K562 (cell line): ENCODE measurements around the gene BHLHE40. TPM values are rescaled to one million over a fixed set of nuclear protein-coding genes. Genes with fewer than 3 reads are reported as not detected.

Experiments used
- AFF1 ChIP-seq, 2 experiments: fragments of 450-650 bp; IDR thresholded peaks; 2 replicates each; pipeline ENCODE4 v1.6.1; 2018; ENCODE audit warnings: mild to moderate bottlenecking in 2 of 2, low read depth in 1 of 2; ENCODE audit not compliant: partially characterized antibody in 2 of 2
- ATF6 ChIP-seq: sonication (generic); formaldehyde crosslinking; IDR thresholded peaks from 2 replicates; pipeline ENCODE4 v1.4.0; 2020; ENCODE audit warnings: mild to moderate bottlenecking, missing genetic modification reagents
- BRD4 ChIP-seq: fragments of 200-600 bp; sonication (generic); IDR thresholded peaks from 2 replicates; pipeline ENCODE4 v1.6.1; 2017; ENCODE audit warnings: inconsistent platforms
- FOXM1 ChIP-seq, 2 experiments: fragments of 450-650 bp in 1 of 2; sonication (generic) in 1 of 2; formaldehyde crosslinking in 1 of 2; IDR thresholded peaks; 2 replicates each; pipeline versions ENCODE4 v1.6.1 to v1.9.0; 2017 to 2022; ENCODE audit warnings: low read depth in 2 of 2, mild to moderate bottlenecking in 2 of 2, missing genetic modification reagents in 1 of 2, moderate library complexity in 1 of 2
- FOXP4 ChIP-seq: sonication (generic); formaldehyde crosslinking; IDR thresholded peaks from 2 replicates; pipeline ENCODE4 v1.8.0; 2022; ENCODE audit warnings: mild to moderate bottlenecking, missing genetic modification reagents, borderline replicate concordance
- PBX2 ChIP-seq, 2 experiments: IDR thresholded peaks in 1 of 2; conservative IDR thresholded peaks in 1 of 2; 2 replicates each; pipeline ENCODE4 v1.6.1; 2016; ENCODE audit warnings: low read depth in 2 of 2, mild to moderate bottlenecking in 1 of 2, missing compliant biosample characterization in 1 of 2, missing genetic modification characterization in 1 of 2, moderate library complexity in 1 of 2
- RBM39 ChIP-seq: fragments of 200-400 bp; formaldehyde crosslinking; optimal IDR thresholded peaks from 2 replicates; pipeline ENCODE3; 2018; ENCODE audit warnings: low read depth, low read length
- SAFB2 ChIP-seq: fragments of 200-400 bp; formaldehyde crosslinking; IDR thresholded peaks from 2 replicates; pipeline ENCODE4 v1.6.1; 2018; ENCODE audit warnings: borderline replicate concordance, low read length, low read depth, moderate library complexity; ENCODE audit not compliant: severe bottlenecking
- ZNF408 ChIP-seq: fragments of 250-450 bp; sonication (Bioruptor Pico); IDR thresholded peaks from 2 replicates; pipeline ENCODE4 v1.4.0; 2020; ENCODE audit warnings: low read depth, mild to moderate bottlenecking, moderate library complexity
- polyA plus RNA-seq, 8 experiments: library from polyadenylated mRNA; depleted of rRNA in 4 of 8; stranded (reverse) in 5 of 8; unstranded in 3 of 8; fragments of >200 nt; fragmentation: Nextera tagmentation in 2 of 8; fragmentation: Illumina TruSeq in 1 of 8; extraction: Ambion mirVana in 2 of 8; extraction: Trizol in 1 of 8; gene quantifications; 2 replicates each; pipeline versions ENCODE4 v1.2.1 to v1.2.3, GENCODE V29; 2011 to 2014; ENCODE audit warnings: inconsistent platforms in 1 of 8, missing spikeins in 1 of 8
- total RNA-seq, 7 experiments: library from RNA; depleted of rRNA in 6 of 7; stranded (reverse); fragments of >200 nt in 6 of 7; fragmentation: Illumina TruSeq in 2 of 7; extraction: Trizol in 2 of 7; gene quantifications; 2 replicates each; pipeline versions ENCODE4 v1.2.1 to v1.2.3, GENCODE V29; 2011 to 2021; ENCODE audit warnings: low replicate concordance in 1 of 7

The BHLHE40 gene
- total and polyA plus RNA-seq, 9 of the 15 experiments (the other 6 are each of a cell fraction or from before 2014, with no cell fraction given) = 12.0 to 83.9 (median 31.4) TPM

GRCh38 chr3:5019411-5020241 lies 40.4 kb downstream of the BHLHE40 start (continued):
- no peak for TF ChIP-seq ATF6 (CRISPR knock-in tag)
- no peak for TF ChIP-seq ZNF408 (CRISPR knock-in tag)
- peak; percentile 30 for TF ChIP-seq RBM39
- TF ChIP-seq FOXM1 (IDR thresholded peaks at IDR 0.05; ENCODE audit: low read depth) = peak; percentile 60; the same call in 1 of the 2 replicates
- no peak for TF ChIP-seq FOXM1 (CRISPR knock-in tag; IDR thresholded peaks at IDR 0.05; ENCODE audit: low read depth)
- peak; percentile 56 to 64 for TF ChIP-seq AFF1 (IDR thresholded peaks at IDR 0.05; ENCODE audit: low read depth in 1 of 2, partially characterized antibody in 2 of 2)
- peak; percentile 56; the same call in 1 of the 2 replicates for TF ChIP-seq BRD4
- no peak for TF ChIP-seq PBX2 (CRISPR knock-in tag; IDR thresholded peaks at IDR 0.05; ENCODE audit: low read depth)
- peak; percentile 53 for TF ChIP-seq PBX2 (tag; conservative IDR thresholded peaks at IDR 0.05; ENCODE audit: low read depth)
- no peak for TF ChIP-seq FOXP4 (CRISPR knock-in tag)
- TF ChIP-seq SAFB2 = no peak
